ENCODE data around the gene AGAP3. TPM values are rescaled to one million over a fixed set of nuclear protein-coding genes. Genes with fewer than 3 reads are reported as not detected.

Gene AGAP3
- polyA plus RNA-seq, 1 of the 3 experiments (the other 2 are of a cell fraction), result 126 TPM

- TF ChIP-seq CHD2 (IDR thresholded peaks at IDR 0.05; ENCODE audit: low read length, partially characterized antibody) (peak; percentile 80), RFX5 (IDR thresholded peaks at IDR 0.05; ENCODE audit: low read length) (no peak), FOXM1 (IDR thresholded peaks at IDR 0.05; ENCODE audit: low read depth) (peak; percentile 44; the same call in 1 of the 2 replicates), NFIC (IDR thresholded peaks at IDR 0.05; ENCODE audit: borderline replicate concordance) (no peak; the same call in 1 of the 2 replicates), GABPA (IDR thresholded peaks at IDR 0.05; ENCODE audit: low read depth) (0 out of 2 replicates have a peak, but pooled peaks have one; percentile 35), FOSL2 (IDR thresholded peaks at IDR 0.05; ENCODE audit: borderline replicate concordance, low read depth) (peak; percentile 41; the same call in 1 of the 2 replicates), MAX (IDR thresholded peaks at IDR 0.05; ENCODE audit: low read depth) (no peak), MXI1 (IDR thresholded peaks at IDR 0.05; ENCODE audit: low read depth, low read length) (peak; percentile 57; the same call in 1 of the 2 replicates)
- TF ChIP-seq, protein P1, sequence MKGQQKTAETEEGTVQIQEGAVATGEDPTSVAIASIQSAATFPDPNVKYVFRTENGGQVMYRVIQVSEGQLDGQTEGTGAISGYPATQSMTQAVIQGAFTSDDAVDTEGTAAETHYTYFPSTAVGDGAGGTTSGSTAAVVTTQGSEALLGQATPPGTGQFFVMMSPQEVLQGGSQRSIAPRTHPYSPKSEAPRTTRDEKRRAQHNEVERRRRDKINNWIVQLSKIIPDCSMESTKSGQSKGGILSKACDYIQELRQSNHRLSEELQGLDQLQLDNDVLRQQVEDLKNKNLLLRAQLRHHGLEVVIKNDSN (IDR thresholded peaks at IDR 0.05; ENCODE audit: borderline replicate concordance, low read depth), result no peak
- TF ChIP-seq, protein P2, sequence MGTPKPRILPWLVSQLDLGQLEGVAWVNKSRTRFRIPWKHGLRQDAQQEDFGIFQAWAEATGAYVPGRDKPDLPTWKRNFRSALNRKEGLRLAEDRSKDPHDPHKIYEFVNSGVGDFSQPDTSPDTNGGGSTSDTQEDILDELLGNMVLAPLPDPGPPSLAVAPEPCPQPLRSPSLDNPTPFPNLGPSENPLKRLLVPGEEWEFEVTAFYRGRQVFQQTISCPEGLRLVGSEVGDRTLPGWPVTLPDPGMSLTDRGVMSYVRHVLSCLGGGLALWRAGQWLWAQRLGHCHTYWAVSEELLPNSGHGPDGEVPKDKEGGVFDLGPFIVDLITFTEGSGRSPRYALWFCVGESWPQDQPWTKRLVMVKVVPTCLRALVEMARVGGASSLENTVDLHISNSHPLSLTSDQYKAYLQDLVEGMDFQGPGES (IDR thresholded peaks at IDR 0.05; ENCODE audit: low read depth, low read length), result no peak
Observed at GRCh38 chr7:151080522-151081169, 5.6 kb upstream of the AGAP3 start, which contains the start of gene FASTK (continued).

GRCh38 chr7:151081170-151082101 lies 4.8 kb upstream of the AGAP3 start:
- Histone ChIP-seq H3K36me3 (replicated peaks in 1 of 2; ENCODE audit: control insufficient read depth in 1 of 2, insufficient read depth in 2 of 2, low read length in 1 of 2) (peaks cover 7 to 38% of the 10 kb centered on the region in 2 experiments), H2AFZ (ENCODE audit: low read depth) (0 out of 2 replicates have a peak overlapping the region, but pooled peaks have one; percentile 24), H4K20me1 (ENCODE audit: insufficient read depth) (no peaks in the 10 kb centered on the region; the same call in 1 of the 2 replicates), H3K79me2 (ENCODE audit: insufficient read depth) (peaks cover 48% of the 10 kb centered on the region), H3K4me2 (peak overlapping the region; percentile 98), H3K9me2 (no peaks in the 10 kb centered on the region), H3K27me3 (ENCODE audit: insufficient read depth) (no peaks in the 10 kb centered on the region), H3K4me1 (ENCODE audit: control insufficient read depth in 1 of 2, insufficient read depth in 2 of 2, low read depth in 1 of 2, low read length in 1 of 2) (peaks cover 31 to 51% of the 10 kb centered on the region in 2 experiments), H3K9me3 (no peaks in the 10 kb centered on the region), H3K4me3 (ENCODE audit: low read depth in 2 of 2, low read length in 1 of 2) (peak overlapping the region; percentile 94 to 99), H3K27ac (ENCODE audit: low read depth in 2 of 2, low read length in 1 of 2) (peak overlapping the region; percentile 78 to 92), H3F3A (replicated peaks; ENCODE audit: insufficient read depth) (peaks cover 41% of the 10 kb centered on the region), H3K9ac (peak overlapping the region; percentile 96)
- TF ChIP-seq EZH2phosphoT487 (IDR thresholded peaks at IDR 0.05; ENCODE audit: borderline replicate concordance, low read depth) (no peak), RCOR1 (IDR thresholded peaks at IDR 0.05; ENCODE audit: low read length) (no peak), NRF1 (IDR thresholded peaks at IDR 0.05; ENCODE audit: low read depth, low read length) (no peak), MXI1 (IDR thresholded peaks at IDR 0.05; ENCODE audit: low read depth, low read length) (no peak), POLR2AphosphoS5 (IDR thresholded peaks at IDR 0.05; ENCODE audit: low read depth, low read length) (no peak), RXRA (IDR thresholded peaks at IDR 0.05; ENCODE audit: borderline replicate concordance, low read depth) (no peak), FOXM1 (IDR thresholded peaks at IDR 0.05; ENCODE audit: low read depth) (no peak), MAX (IDR thresholded peaks at IDR 0.05; ENCODE audit: low read depth) (no peak), YY1 (IDR thresholded peaks at IDR 0.05; ENCODE audit: low read depth) (no peak), TEAD4 (IDR thresholded peaks at IDR 0.05; ENCODE audit: borderline replicate concordance, insufficient read depth) (no peak), ELF1 (IDR thresholded peaks at IDR 0.05) (no peak), RFX5 (IDR thresholded peaks at IDR 0.05; ENCODE audit: low read length) (no peak), TCF12 (IDR thresholded peaks at IDR 0.05) (no peak)
- TF ChIP-seq, protein P3, sequence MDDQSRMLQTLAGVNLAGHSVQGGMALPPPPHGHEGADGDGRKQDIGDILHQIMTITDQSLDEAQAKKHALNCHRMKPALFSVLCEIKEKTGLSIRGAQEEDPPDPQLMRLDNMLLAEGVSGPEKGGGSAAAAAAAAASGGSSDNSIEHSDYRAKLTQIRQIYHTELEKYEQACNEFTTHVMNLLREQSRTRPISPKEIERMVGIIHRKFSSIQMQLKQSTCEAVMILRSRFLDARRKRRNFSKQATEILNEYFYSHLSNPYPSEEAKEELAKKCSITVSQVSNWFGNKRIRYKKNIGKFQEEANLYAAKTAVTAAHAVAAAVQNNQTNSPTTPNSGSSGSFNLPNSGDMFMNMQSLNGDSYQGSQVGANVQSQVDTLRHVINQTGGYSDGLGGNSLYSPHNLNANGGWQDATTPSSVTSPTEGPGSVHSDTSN (IDR thresholded peaks at IDR 0.05), result no peak
- peak; percentile 63 for DNase-seq
- POLR2A ChIA-PET, result interaction anchor here (0.6 to 1.5 kb wide), 8 partner anchors 13 to 151 kb away, joined by 3 to 7 read pairs (median 4); partner anchors contain the start of genes ABCB8 and CHPF2
- WGBS (ENCODE audit: low lambda C conversion rate), result 49% methylated on average over 47 of the region's 64 CpGs
- CTCF ChIA-PET, result interaction anchor here (0.7 to 21.3 kb wide), 6 partner anchors 13 to 70 kb away, joined by 3 to 474 read pairs (median 8); partner anchors contain the start of genes CDK5 and SLC4A2

Measured in SK-N-SH (cell line).